Measurements from ENCODE around the gene CDK5. TPM values are rescaled to one million over a fixed set of nuclear protein-coding genes. Genes with fewer than 3 reads are reported as not detected.

The CDK5 gene
- total and polyA plus RNA-seq, 4 experiments from 2014 or later = 6.3 to 15.2 (median 9.1) TPM

DNA sequence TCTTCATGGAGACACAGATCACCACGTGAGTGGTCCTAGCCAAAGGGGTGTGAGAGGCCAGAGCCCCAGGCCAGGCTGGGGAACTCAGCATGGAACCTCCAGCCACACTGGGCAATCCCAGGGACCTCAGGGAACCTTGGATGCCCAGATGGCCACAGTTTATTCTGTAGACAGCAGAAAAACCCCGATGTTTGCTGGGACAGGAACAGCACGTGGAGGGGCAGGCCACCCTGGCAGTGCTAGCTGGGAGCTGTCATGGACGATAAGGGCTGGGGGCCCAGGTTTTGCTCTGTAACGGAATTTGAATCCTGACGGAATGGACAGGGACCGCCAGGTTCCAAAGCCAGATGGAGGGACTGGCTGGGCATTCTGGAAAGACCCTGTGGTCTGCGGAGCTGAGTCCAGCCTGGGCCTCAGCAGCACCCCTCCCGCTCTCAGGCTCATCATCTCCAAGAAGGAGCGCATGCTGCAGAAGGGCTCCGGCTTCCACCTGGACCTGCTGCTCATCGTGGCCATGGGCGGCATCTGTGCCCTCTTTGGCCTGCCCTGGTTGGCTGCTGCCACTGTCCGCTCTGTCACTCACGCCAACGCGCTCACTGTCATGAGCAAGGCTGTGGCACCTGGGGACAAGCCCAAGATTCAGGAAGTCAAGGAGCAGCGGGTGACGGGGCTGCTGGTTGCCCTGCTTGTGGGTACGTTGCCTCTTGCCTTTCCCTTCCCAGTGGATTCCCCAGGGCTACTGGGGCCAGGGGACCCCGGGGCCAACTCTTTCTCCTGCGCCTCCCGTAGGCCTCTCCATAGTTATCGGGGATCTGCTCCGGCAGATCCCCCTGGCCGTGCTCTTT is 17.3 kb upstream of the CDK5 start:
- Mint-ChIP-seq H3K27ac (peak overlapping the region in 1 of 7 donors; percentile 48), H3K4me1 (peaks cover 8 to 21% (median 12%) of the 10 kb centered on the region in 4 donors), H3K36me3 (peaks cover 0 to 26% of the 10 kb centered on the region in 2 donors), H3K9me3 (no peaks in the 10 kb centered on the region), H3K4me3 (no peak overlapping the region), H3K27me3 (no peaks in the 10 kb centered on the region)
- intact Hi-C loops (cut with micrococcal nuclease) = no loop called here
- ChIA-PET POLR2A (ENCODE audit: partially characterized antibody) (interaction anchor here (1.0 to 2.9 kb wide), 3 partner anchors 10 to 64 kb away, joined by 3 to 14 read pairs (median 5); partner anchors contain the start of gene SLC4A2), CTCF (ENCODE audit: partially characterized antibody) (no interaction called here)
- Histone ChIP-seq H3K4me3 (ENCODE audit: low read length in 2 of 2) (no peak overlapping the region), H3K27me3 (ENCODE audit: insufficient read depth, low read length) (no peaks in the 10 kb centered on the region), H3K36me3 (ENCODE audit: insufficient read depth, low read length) (peaks cover 19% of the 10 kb centered on the region), H3K27ac (ENCODE audit: low read depth, low read length) (no peak overlapping the region), H3K9me3 (ENCODE audit: control insufficient read depth in 1 of 2, low read length in 2 of 2) (no peaks in the 10 kb centered on the region), H3K4me1 (ENCODE audit: insufficient read depth, low read length) (peaks cover 17% of the 10 kb centered on the region)
- peak in 1 of 5 donors; percentile 7 for DNase-seq

DNA sequence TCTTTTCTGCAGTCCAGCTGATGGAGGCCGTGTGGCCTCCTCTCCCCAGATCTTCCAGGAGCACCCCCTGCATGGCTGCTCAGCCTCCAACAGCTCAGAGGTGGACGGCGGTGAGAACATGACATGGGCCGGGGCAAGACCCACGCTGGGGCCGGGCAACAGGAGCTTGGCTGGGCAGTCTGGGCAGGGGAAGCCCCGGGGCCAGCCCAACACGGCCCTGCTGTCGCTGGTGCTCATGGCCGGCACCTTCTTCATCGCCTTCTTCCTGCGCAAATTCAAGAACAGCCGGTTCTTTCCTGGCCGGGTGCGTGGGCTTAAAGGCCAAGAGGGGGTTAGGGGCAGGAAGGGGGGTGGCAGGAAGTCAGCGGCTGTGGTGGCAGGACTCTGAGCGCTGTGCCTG is 16.3 kb upstream of the CDK5 start:
- ChIA-PET CTCF (ENCODE audit: partially characterized antibody) (interaction anchor here (1.0 to 1.1 kb wide), 2 partner anchors 46 to 196 kb away, joined by 3 read pairs; partner anchors contain the start of gene ABCB8), POLR2A (ENCODE audit: partially characterized antibody) (no interaction called here)
- no peaks in the 10 kb centered on the region for H3K9me3 ChIP-seq (ENCODE audit: control insufficient read depth in 1 of 2, low read length in 2 of 2)
- H3K4me3 ChIP-seq (ENCODE audit: low read length in 2 of 2) = no peak overlapping the region
- Mint-ChIP-seq H3K4me3 (no peak overlapping the region), H3K27me3 (no peaks in the 10 kb centered on the region), H3K4me1 (peaks cover 1 to 10% (median 6%) of the 10 kb centered on the region in 4 donors), H3K36me3 (peaks cover 5 to 34% of the 10 kb centered on the region in 2 donors), H3K9me3 (no peaks in the 10 kb centered on the region), H3K27ac (peak overlapping the region in 1 of 7 donors; percentile 30)
- H3K27me3 ChIP-seq (ENCODE audit: insufficient read depth, low read length) = no peaks in the 10 kb centered on the region
- H3K4me1 ChIP-seq (ENCODE audit: insufficient read depth, low read length) = peaks cover 6% of the 10 kb centered on the region
- peak in 1 of 5 donors; percentile 2 for DNase-seq
- intact Hi-C loops (cut with micrococcal nuclease) = no loop called here
- no peak overlapping the region for H3K27ac ChIP-seq (ENCODE audit: low read depth, low read length)
- peaks cover 15% of the 10 kb centered on the region for H3K36me3 ChIP-seq (ENCODE audit: insufficient read depth, low read length)

DNA sequence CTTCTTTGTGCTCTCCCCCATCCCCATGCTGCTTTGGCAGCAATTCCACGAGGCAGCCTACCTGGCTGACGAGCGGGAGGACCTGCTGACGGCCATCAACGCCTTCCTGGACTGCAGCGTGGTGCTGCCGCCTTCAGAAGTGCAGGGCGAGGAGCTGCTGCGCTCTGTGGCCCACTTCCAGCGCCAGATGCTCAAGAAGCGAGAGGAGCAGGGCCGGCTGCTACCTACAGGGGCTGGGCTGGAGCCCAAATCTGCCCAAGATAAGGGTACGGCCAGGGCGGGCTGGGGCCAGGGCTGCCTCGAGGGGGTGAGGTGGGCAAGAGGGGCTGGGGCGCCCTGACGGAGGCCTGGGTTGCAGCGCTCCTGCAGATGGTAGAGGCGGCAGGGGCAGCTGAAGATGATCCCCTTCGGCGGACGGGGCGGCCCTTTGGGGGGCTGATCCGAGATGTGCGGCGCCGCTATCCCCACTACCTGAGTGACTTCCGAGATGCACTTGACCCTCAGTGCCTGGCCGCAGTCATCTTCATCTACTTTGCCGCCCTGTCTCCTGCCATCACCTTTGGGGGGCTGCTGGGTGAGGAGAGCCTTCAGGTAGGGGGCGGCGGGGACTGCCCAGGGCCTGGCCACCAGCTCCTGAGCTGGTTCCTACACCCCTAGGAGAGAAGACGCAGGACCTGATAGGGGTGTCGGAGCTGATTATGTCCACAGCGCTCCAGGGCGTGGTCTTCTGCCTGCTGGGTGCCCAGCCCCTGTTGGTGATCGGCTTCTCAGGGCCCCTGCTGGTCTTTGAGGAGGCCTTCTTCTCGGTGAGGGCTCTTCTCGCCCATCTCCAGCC is 13.6 kb upstream of the CDK5 start:
- Histone ChIP-seq H3K27ac (ENCODE audit: low read depth, low read length) (no peak overlapping the region), H3K4me3 (ENCODE audit: low read length in 2 of 2) (no peak overlapping the region), H3K27me3 (ENCODE audit: insufficient read depth, low read length) (no peaks in the 10 kb centered on the region), H3K4me1 (ENCODE audit: insufficient read depth, low read length) (no peaks in the 10 kb centered on the region), H3K36me3 (ENCODE audit: insufficient read depth, low read length) (peaks cover 31% of the 10 kb centered on the region), H3K9me3 (ENCODE audit: control insufficient read depth in 1 of 2, low read length in 2 of 2) (no peaks in the 10 kb centered on the region)
- H3K27ac Mint-ChIP-seq = no peak overlapping the region
- POLR2A ChIA-PET (ENCODE audit: partially characterized antibody) = interaction anchor here (1.0 kb wide), 1 partner anchor 43 kb away, joined by 3 read pairs; the partner anchor contains the start of gene ABCB8
- no peaks in the 10 kb centered on the region for H3K27me3 Mint-ChIP-seq
- DNase-seq = peak in 1 of 5 donors; percentile 33
- H3K4me3 Mint-ChIP-seq = no peak overlapping the region
- no peaks in the 10 kb centered on the region for H3K9me3 Mint-ChIP-seq
- intact Hi-C loops (cut with micrococcal nuclease) = no loop called here
- CTCF ChIA-PET (ENCODE audit: partially characterized antibody) = no interaction called here
- peaks cover 11 to 45% of the 10 kb centered on the region in 2 donors for H3K36me3 Mint-ChIP-seq
- H3K4me1 Mint-ChIP-seq = no peaks in the 10 kb centered on the region

DNA sequence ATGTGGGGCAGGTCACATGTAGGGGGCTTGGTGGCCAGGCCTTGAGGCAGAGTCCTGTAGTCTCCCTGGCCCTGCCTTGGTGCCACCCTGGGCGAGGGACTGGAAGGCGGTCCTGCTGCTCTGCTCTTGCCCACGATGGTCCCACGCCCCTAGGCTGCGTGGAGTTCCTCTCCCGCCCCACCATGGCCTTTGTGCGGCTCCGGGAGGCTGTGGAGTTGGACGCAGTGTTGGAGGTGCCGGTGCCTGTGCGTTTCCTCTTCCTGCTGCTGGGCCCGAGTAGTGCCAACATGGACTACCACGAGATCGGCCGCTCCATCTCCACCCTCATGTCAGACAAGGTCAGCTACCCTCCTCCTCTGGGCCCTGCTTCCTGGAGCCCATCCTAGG is 12.9 kb upstream of the CDK5 start:
- Histone ChIP-seq H3K4me1 (ENCODE audit: insufficient read depth, low read length) (no peaks in the 10 kb centered on the region), H3K9me3 (ENCODE audit: control insufficient read depth in 1 of 2, low read length in 2 of 2) (no peaks in the 10 kb centered on the region), H3K27ac (ENCODE audit: low read depth, low read length) (no peak overlapping the region), H3K4me3 (ENCODE audit: low read length in 2 of 2) (no peak overlapping the region), H3K27me3 (ENCODE audit: insufficient read depth, low read length) (no peaks in the 10 kb centered on the region), H3K36me3 (ENCODE audit: insufficient read depth, low read length) (peaks cover 34% of the 10 kb centered on the region)
- H3K27ac Mint-ChIP-seq = peak overlapping the region in 2 of 7 donors; percentile 31 to 65
- peak in 1 of 5 donors; percentile 5 for DNase-seq
- H3K4me1 Mint-ChIP-seq = no peaks in the 10 kb centered on the region
- intact Hi-C loops (cut with micrococcal nuclease) = no loop called here
- ChIA-PET POLR2A (ENCODE audit: partially characterized antibody) (interaction anchor here (1.0 kb wide), 1 partner anchor 42 kb away, joined by 3 read pairs; the partner anchor contains the start of gene ABCB8), CTCF (ENCODE audit: partially characterized antibody) (no interaction called here)
- H3K36me3 Mint-ChIP-seq = peaks cover 11 to 40% of the 10 kb centered on the region in 2 donors
- H3K4me3 Mint-ChIP-seq = no peak overlapping the region
- no peaks in the 10 kb centered on the region for H3K9me3 Mint-ChIP-seq
- H3K27me3 Mint-ChIP-seq = no peaks in the 10 kb centered on the region

DNA sequence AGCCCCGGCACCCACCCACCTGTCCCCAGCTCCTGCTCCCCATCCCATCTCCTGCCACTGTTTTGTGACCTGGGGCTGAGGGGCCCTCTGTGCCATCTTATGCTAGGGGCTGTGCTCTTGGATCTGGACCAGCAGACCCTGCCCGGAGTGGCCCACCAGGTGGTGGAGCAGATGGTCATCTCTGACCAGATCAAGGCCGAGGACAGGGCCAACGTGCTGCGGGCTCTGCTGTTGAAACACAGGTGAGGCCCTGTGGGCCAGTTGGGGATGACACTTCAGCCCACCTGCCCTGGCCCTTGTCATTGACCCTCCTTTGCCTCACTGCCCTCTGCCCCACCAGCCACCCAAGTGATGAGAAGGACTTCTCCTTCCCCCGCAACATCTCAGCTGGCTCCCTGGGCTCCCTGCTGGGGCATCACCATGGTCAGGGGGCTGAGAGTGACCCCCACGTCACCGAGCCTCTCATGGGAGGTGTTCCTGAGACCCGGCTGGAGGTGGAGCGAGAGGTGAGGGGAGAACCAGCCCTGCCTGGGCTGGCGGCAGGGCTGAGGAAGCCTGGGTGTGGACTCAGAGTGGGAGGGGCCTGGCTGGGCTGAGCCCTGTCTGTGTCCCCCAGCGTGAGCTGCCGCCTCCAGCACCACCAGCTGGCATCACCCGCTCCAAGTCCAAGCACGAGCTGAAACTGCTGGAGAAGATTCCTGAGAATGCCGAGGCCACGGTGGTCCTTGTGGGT is 12.3 kb upstream of the CDK5 start:
- no peaks in the 10 kb centered on the region for H3K9me3 ChIP-seq (ENCODE audit: control insufficient read depth in 1 of 2, low read length in 2 of 2)
- H3K4me1 ChIP-seq (ENCODE audit: insufficient read depth, low read length) = no peaks in the 10 kb centered on the region
- Mint-ChIP-seq H3K9me3 (no peaks in the 10 kb centered on the region), H3K27me3 (no peaks in the 10 kb centered on the region), H3K27ac (no peak overlapping the region), H3K4me1 (no peaks in the 10 kb centered on the region), H3K36me3 (peaks cover 11 to 42% of the 10 kb centered on the region in 2 donors), H3K4me3 (no peak overlapping the region)
- ChIA-PET CTCF (ENCODE audit: partially characterized antibody) (no interaction called here), POLR2A (ENCODE audit: partially characterized antibody) (interaction anchor here (1.0 kb wide), 1 partner anchor 42 kb away, joined by 3 read pairs; the partner anchor contains the start of gene ABCB8)
- H3K27me3 ChIP-seq (ENCODE audit: insufficient read depth, low read length) = no peaks in the 10 kb centered on the region
- H3K27ac ChIP-seq (ENCODE audit: low read depth, low read length) = no peak overlapping the region
- intact Hi-C loops (cut with micrococcal nuclease) = no loop called here
- peak in 1 of 5 donors; percentile 24 for DNase-seq
- no peak overlapping the region for H3K4me3 ChIP-seq (ENCODE audit: low read length in 2 of 2)
- peaks cover 34% of the 10 kb centered on the region for H3K36me3 ChIP-seq (ENCODE audit: insufficient read depth, low read length)

DNA sequence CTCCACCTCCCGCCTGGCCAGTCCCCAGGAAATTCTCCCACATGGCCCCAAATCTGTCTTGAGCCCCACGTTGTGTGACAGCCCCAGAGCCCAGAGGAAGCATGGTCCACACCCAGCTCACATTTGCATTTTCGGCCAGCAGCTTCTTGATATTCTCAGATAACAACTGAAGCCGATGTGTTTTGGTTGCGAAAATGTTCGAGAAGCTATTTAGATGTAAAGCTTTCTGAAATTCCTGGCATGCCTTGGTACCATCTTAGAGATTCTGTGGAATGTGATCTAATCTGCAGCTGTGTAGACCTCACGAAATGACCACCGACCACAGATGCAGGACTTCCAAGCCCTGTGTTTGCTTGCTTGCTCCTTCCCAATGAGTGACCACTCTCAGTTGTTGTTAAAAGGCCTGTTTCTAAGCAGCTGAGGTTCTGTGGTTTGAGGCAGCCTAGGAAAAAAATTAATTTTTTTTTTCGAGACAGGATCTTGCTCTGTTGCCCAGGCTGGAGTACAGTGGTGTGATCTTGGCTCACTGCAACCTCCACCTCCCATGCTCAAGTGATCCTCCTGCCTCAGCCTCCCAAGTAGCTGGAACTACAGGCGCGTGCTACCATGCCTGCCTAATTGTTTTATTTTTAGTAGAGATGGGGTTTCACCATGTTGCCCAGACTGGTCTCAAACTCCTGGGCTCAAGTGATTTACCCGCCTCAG is 10.5 kb upstream of the CDK5 start:
- H3K27ac Mint-ChIP-seq = peak overlapping the region in 1 of 7 donors; percentile 53
- H3K4me1 Mint-ChIP-seq = no peaks in the 10 kb centered on the region
- H3K36me3 Mint-ChIP-seq = peaks cover 11 to 50% of the 10 kb centered on the region in 2 donors
- ChIA-PET CTCF (ENCODE audit: partially characterized antibody) (interaction anchor here (0.6 to 1.2 kb wide), 6 partner anchors 17 to 299 kb away, joined by 3 to 5 read pairs (median 3); no protein-coding TSS in a partner anchor), POLR2A (ENCODE audit: partially characterized antibody) (interaction anchor here (0.6 to 1.4 kb wide), 3 partner anchors 12 to 80 kb away, joined by 3 to 4 read pairs (median 4); partner anchors contain the start of genes FASTK and TMUB1)
- no peak for DNase-seq
- H3K4me3 Mint-ChIP-seq = no peak overlapping the region
- no peak overlapping the region for H3K27ac ChIP-seq (ENCODE audit: low read depth, low read length)
- no peaks in the 10 kb centered on the region for H3K4me1 ChIP-seq (ENCODE audit: insufficient read depth, low read length)
- H3K27me3 Mint-ChIP-seq = no peaks in the 10 kb centered on the region
- no peak overlapping the region for H3K4me3 ChIP-seq (ENCODE audit: low read length in 2 of 2)
- intact Hi-C loops (cut with micrococcal nuclease) = no loop called here
- H3K9me3 Mint-ChIP-seq = no peaks in the 10 kb centered on the region
- no peaks in the 10 kb centered on the region for H3K27me3 ChIP-seq (ENCODE audit: insufficient read depth, low read length)
- H3K36me3 ChIP-seq (ENCODE audit: insufficient read depth, low read length) = peaks cover 39% of the 10 kb centered on the region
- no peaks in the 10 kb centered on the region for H3K9me3 ChIP-seq (ENCODE audit: control insufficient read depth in 1 of 2, low read length in 2 of 2)

Data from CD4-positive, alpha-beta memory T cell (primary cell).